WTC11 (cell line): ENCODE data around the gene RNF31.
"Not testable (repeated sequence)": the region's sequence is repeated elsewhere in the genome, so short reads cannot be mapped to it uniquely, and the experiment has no call there.

Experiments
- FOXP1 ChIP-seq: sonication (generic); formaldehyde crosslinking; IDR thresholded peaks from 2 replicates; pipeline ENCODE4 v1.8.0; 2022; ENCODE audit warnings: missing genetic modification reagents, mild to moderate bottlenecking, moderate library complexity, borderline replicate concordance
- HMGXB4 ChIP-seq: sonication (generic); formaldehyde crosslinking; IDR thresholded peaks from 2 replicates; pipeline ENCODE4 v1.8.1; 2023; ENCODE audit warnings: mild to moderate bottlenecking, moderate library complexity, missing genetic modification reagents
- TEAD4 ChIP-seq: sonication (generic); formaldehyde crosslinking; IDR thresholded peaks from 2 replicates; pipeline ENCODE4 v1.8.0; 2022; ENCODE audit warnings: mild to moderate bottlenecking, missing genetic modification reagents
- ZNF396 ChIP-seq: fragments of 250-450 bp; sonication (Bioruptor Pico); IDR thresholded peaks from 2 replicates; pipeline ENCODE4 v1.8.0; 2021; ENCODE audit warnings: mild to moderate bottlenecking, moderate library complexity, borderline replicate concordance
- TF ChIP-seq, protein P1 (sequence below): fragments of 200-600 bp; IDR thresholded peaks from 2 replicates; pipeline ENCODE4 v1.8.0; 2022; ENCODE audit warnings: antibody characterized with exemption
- TF ChIP-seq, protein P2 (sequence below): fragments of 250-450 bp; sonication (Bioruptor Pico); IDR thresholded peaks from 2 replicates; pipeline ENCODE4 v1.9.0; 2021; ENCODE audit warnings: mild to moderate bottlenecking

DNA sequence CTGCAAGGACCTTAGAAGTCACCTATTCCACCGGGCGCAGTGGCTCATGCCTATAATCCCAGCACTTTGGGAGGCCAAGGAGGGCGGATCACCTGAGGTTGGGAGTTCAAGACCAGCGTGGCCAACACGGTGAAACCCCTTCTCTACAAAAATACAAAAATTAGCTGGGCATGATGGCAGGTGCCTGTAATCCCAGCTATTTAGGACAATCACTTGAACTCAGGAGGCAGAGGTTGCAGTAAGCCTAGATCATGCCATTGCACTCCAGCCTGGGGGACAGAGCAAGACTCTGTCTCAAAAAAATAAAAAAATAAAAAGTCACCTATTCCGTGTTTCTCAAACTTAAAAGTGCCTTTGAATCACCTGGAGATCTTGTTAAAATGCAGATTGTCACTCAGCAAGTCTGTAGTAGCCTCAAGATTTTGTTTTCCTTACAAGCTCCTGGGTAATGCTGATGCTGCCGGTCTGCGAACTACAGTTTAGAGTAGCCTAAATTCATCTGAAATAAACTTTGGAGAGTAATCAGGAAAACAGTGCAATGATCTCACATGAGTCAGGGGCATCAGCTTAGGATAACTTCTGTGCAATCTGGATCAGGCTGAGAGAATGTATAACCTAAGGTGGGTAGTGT, 41.6 kb upstream of the RNF31 start:
- not testable (repeated sequence) for TF ChIP-seq ZNF396, HMGXB4, TEAD4, FOXP1 (CRISPR knock-in tag)
- TF ChIP-seq, protein P1, sequence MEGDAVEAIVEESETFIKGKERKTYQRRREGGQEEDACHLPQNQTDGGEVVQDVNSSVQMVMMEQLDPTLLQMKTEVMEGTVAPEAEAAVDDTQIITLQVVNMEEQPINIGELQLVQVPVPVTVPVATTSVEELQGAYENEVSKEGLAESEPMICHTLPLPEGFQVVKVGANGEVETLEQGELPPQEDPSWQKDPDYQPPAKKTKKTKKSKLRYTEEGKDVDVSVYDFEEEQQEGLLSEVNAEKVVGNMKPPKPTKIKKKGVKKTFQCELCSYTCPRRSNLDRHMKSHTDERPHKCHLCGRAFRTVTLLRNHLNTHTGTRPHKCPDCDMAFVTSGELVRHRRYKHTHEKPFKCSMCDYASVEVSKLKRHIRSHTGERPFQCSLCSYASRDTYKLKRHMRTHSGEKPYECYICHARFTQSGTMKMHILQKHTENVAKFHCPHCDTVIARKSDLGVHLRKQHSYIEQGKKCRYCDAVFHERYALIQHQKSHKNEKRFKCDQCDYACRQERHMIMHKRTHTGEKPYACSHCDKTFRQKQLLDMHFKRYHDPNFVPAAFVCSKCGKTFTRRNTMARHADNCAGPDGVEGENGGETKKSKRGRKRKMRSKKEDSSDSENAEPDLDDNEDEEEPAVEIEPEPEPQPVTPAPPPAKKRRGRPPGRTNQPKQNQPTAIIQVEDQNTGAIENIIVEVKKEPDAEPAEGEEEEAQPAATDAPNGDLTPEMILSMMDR: not testable (repeated sequence)
- TF ChIP-seq, protein P2, sequence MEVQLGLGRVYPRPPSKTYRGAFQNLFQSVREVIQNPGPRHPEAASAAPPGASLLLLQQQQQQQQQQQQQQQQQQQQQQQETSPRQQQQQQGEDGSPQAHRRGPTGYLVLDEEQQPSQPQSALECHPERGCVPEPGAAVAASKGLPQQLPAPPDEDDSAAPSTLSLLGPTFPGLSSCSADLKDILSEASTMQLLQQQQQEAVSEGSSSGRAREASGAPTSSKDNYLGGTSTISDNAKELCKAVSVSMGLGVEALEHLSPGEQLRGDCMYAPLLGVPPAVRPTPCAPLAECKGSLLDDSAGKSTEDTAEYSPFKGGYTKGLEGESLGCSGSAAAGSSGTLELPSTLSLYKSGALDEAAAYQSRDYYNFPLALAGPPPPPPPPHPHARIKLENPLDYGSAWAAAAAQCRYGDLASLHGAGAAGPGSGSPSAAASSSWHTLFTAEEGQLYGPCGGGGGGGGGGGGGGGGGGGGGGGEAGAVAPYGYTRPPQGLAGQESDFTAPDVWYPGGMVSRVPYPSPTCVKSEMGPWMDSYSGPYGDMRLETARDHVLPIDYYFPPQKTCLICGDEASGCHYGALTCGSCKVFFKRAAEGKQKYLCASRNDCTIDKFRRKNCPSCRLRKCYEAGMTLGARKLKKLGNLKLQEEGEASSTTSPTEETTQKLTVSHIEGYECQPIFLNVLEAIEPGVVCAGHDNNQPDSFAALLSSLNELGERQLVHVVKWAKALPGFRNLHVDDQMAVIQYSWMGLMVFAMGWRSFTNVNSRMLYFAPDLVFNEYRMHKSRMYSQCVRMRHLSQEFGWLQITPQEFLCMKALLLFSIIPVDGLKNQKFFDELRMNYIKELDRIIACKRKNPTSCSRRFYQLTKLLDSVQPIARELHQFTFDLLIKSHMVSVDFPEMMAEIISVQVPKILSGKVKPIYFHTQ (CRISPR knock-in tag): not testable (repeated sequence)
